ENCODE measurements around the gene FARP1.

GRCh38 chr13:98264877-98265276 is 122.0 kb downstream of the FARP1 start:
- no peak for TF ChIP-seq POLR2AphosphoS5 (IDR thresholded peaks at IDR 0.05; ENCODE audit: insufficient read depth in 1 of 2, low read depth in 1 of 2)
- TF ChIP-seq, protein P1, sequence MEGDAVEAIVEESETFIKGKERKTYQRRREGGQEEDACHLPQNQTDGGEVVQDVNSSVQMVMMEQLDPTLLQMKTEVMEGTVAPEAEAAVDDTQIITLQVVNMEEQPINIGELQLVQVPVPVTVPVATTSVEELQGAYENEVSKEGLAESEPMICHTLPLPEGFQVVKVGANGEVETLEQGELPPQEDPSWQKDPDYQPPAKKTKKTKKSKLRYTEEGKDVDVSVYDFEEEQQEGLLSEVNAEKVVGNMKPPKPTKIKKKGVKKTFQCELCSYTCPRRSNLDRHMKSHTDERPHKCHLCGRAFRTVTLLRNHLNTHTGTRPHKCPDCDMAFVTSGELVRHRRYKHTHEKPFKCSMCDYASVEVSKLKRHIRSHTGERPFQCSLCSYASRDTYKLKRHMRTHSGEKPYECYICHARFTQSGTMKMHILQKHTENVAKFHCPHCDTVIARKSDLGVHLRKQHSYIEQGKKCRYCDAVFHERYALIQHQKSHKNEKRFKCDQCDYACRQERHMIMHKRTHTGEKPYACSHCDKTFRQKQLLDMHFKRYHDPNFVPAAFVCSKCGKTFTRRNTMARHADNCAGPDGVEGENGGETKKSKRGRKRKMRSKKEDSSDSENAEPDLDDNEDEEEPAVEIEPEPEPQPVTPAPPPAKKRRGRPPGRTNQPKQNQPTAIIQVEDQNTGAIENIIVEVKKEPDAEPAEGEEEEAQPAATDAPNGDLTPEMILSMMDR (IDR thresholded peaks at IDR 0.05): no peak
- TF ChIP-seq POLR2A (IDR thresholded peaks at IDR 0.05): no peak
